Loucy (cell line): ENCODE measurements around the gene ERH.

ENCODE experiments used
- EZH2phosphoT487 ChIP-seq: fragments of 200-600 bp; IDR thresholded peaks from 2 replicates; pipeline ENCODE4 v1.6.1; 2018; ENCODE audit warnings: antibody characterized with exemption, mild to moderate bottlenecking, moderate library complexity, borderline replicate concordance
- TF ChIP-seq, protein P1 (sequence below): fragments of 200-600 bp; sonication (generic); conservative IDR thresholded peaks from 2 replicates; pipeline ENCODE4 v1.5.1; 2014; ENCODE audit warnings: mild to moderate bottlenecking, antibody characterized with exemption, low read length

- TF ChIP-seq, protein P1, sequence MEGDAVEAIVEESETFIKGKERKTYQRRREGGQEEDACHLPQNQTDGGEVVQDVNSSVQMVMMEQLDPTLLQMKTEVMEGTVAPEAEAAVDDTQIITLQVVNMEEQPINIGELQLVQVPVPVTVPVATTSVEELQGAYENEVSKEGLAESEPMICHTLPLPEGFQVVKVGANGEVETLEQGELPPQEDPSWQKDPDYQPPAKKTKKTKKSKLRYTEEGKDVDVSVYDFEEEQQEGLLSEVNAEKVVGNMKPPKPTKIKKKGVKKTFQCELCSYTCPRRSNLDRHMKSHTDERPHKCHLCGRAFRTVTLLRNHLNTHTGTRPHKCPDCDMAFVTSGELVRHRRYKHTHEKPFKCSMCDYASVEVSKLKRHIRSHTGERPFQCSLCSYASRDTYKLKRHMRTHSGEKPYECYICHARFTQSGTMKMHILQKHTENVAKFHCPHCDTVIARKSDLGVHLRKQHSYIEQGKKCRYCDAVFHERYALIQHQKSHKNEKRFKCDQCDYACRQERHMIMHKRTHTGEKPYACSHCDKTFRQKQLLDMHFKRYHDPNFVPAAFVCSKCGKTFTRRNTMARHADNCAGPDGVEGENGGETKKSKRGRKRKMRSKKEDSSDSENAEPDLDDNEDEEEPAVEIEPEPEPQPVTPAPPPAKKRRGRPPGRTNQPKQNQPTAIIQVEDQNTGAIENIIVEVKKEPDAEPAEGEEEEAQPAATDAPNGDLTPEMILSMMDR, result no peak
- TF ChIP-seq EZH2phosphoT487, result no peak
These were observed 31.3 kb downstream of the ERH start for GRCh38 chr14:69366761-69367160.
